Fibroblast of lung (primary cell): ENCODE data around the gene PPFIBP2.

Source experiments
- EZH2 ChIP-seq: IDR thresholded peaks from 2 replicates; pipeline ENCODE4 v1.5.1; 2012; ENCODE audit warnings: low read length, control low read depth, mild to moderate bottlenecking; ENCODE audit errors: missing control alignments
- TF ChIP-seq, protein P1 (sequence below), 2 donors: IDR thresholded peaks in 1 of 2; conservative IDR thresholded peaks in 1 of 2; 1 replicate in 1 of 2; 2 replicates in 1 of 2; pipeline ENCODE4 v1.5.1; 2011 to 2012; ENCODE audit warnings: low read length in 2 of 2, control low read depth in 1 of 2, inconsistent platforms in 1 of 2, low read depth in 1 of 2, mild to moderate bottlenecking in 1 of 2

DNA sequence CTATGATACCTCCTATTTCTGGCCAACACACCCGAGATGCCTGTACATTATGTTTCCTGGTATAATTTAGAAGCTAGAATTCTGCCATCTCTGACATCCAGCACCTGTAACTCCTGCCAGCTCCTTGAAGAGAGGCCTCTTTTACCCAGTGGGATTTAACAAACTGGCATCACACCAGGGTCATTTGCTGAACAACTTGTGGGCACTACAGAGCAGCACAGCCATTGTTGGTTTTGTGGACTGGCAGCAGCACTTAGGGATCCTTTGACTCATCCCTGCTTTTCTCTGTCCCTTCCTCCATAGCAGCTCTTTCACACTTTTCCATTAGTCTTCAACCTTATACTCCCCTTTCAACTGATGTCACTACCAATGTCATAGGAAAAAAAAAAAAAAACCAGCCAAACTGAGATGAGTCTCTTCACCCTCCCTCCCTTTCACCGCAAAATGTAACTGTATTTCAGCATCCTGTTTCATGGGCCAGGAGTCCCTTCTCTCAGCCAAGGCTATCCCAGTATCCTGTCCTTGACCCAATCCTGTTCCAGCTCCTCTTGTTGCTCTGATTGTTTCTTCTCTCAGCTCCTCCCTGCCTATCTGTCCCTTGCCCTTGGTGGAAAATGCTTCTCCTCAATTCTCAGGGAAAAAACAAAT lies 68.7 kb downstream of the PPFIBP2 start:
- TF ChIP-seq, protein P1, sequence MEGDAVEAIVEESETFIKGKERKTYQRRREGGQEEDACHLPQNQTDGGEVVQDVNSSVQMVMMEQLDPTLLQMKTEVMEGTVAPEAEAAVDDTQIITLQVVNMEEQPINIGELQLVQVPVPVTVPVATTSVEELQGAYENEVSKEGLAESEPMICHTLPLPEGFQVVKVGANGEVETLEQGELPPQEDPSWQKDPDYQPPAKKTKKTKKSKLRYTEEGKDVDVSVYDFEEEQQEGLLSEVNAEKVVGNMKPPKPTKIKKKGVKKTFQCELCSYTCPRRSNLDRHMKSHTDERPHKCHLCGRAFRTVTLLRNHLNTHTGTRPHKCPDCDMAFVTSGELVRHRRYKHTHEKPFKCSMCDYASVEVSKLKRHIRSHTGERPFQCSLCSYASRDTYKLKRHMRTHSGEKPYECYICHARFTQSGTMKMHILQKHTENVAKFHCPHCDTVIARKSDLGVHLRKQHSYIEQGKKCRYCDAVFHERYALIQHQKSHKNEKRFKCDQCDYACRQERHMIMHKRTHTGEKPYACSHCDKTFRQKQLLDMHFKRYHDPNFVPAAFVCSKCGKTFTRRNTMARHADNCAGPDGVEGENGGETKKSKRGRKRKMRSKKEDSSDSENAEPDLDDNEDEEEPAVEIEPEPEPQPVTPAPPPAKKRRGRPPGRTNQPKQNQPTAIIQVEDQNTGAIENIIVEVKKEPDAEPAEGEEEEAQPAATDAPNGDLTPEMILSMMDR (conservative IDR thresholded peaks at IDR 0.05 in 1 of 2, IDR thresholded peaks at IDR 0.05 in 1 of 2; ENCODE audit: low read depth in 1 of 2, low read length in 2 of 2): no peak
- TF ChIP-seq EZH2: no peak
